H1 (cell line): ENCODE results near the gene ABCB10. TPM values are rescaled to one million over a fixed set of nuclear protein-coding genes. Genes with fewer than 3 reads are reported as not detected.

ENCODE experiments used
- CTCF ChIA-PET: fragments of 300-600 bp; sonication (Branson Sonifier 250); formaldehyde crosslinking; loops from one replicate; lab custom pipeline; 2021; ENCODE audit not compliant: partially characterized antibody; lab: Charles Lee
- POLR2A ChIA-PET: fragments of 300-600 bp; sonication (Branson Sonifier 250); formaldehyde crosslinking; loops from one replicate; lab custom pipeline; 2021; ENCODE audit warnings: inconsistent platforms; ENCODE audit not compliant: partially characterized antibody; lab: Charles Lee
- DNase-seq, 2 experiments: peaks; one replicate each; pipeline versions ENCODE4 v3.0.0 to v3.0.0-alpha.2; 2010 to 2022; ENCODE audit warnings: low spot score in 2 of 2, low read depth in 1 of 2, mixed read lengths in 1 of 2
- FAIRE-seq: peaks from 2 replicates; lab custom pipeline; 2011; peaks lifted over from hg19 to GRCh38; lab: Jason Lieb, UNC
- H2AFZ ChIP-seq: 2 replicates; pipeline ENCODE4 v1.8.1; 2012; ENCODE audit warnings: low read length, inconsistent platforms
- H2AK5ac ChIP-seq: 2 replicates; pipeline ENCODE4 v1.6.1; 2013; ENCODE audit warnings: low read depth, low read length
- H2BK120ac ChIP-seq: replicated peaks from 2 replicates; pipeline ENCODE3; 2013; ENCODE audit warnings: low read depth, low read length, inconsistent platforms
- H2BK12ac ChIP-seq: 2 replicates; pipeline ENCODE4 v1.6.1; 2013; ENCODE audit warnings: low read depth, low read length
- H2BK15ac ChIP-seq: 2 replicates; pipeline ENCODE4 v1.6.1; 2013; ENCODE audit warnings: low read length
- H2BK20ac ChIP-seq: 2 replicates; pipeline ENCODE4 v1.6.1; 2013; ENCODE audit warnings: low read length
- H2BK5ac ChIP-seq: 2 replicates; pipeline ENCODE4 v1.6.1; 2013; ENCODE audit warnings: low read depth, low read length
- H3K14ac ChIP-seq: 2 replicates; pipeline ENCODE4 v1.6.1; 2013; ENCODE audit warnings: inconsistent platforms; ENCODE audit not compliant: insufficient read length
- H3K18ac ChIP-seq: 2 replicates; pipeline ENCODE4 v1.6.1; 2013; ENCODE audit warnings: low read length; ENCODE audit errors: extremely low read depth
- H3K23ac ChIP-seq: 2 replicates; pipeline ENCODE4 v1.6.1; 2013; ENCODE audit warnings: inconsistent platforms; ENCODE audit not compliant: insufficient read length
- H3K23me2 ChIP-seq: 2 replicates; pipeline ENCODE4 v1.6.1; 2013; ENCODE audit warnings: low read depth, low read length
- H3K27ac ChIP-seq: 2 replicates; pipeline ENCODE4 v1.6.1; 2011; ENCODE audit warnings: low read depth, low read length, inconsistent platforms
- H3K27me3 ChIP-seq, 4 experiments: replicated peaks in 1 of 4; 1 replicate in 1 of 4; 2 replicates in 3 of 4; pipeline versions ENCODE4 v1.6.1 to v1.8.1; 2011 to 2013; ENCODE audit warnings: low read length in 3 of 4, mild to moderate bottlenecking in 3 of 4, inconsistent platforms in 2 of 4, mixed read lengths in 2 of 4, moderate library complexity in 1 of 4; ENCODE audit not compliant: control insufficient read depth in 3 of 4, insufficient read depth in 3 of 4; ENCODE audit errors: extremely low read depth in 1 of 4
- H3K36me3 ChIP-seq, 4 experiments: 2 replicates each; pipeline versions ENCODE4 v1.6.1 to v1.8.1; 2011 to 2013; ENCODE audit warnings: mild to moderate bottlenecking in 4 of 4, low read length in 3 of 4, moderate library complexity in 2 of 4, control low read depth in 1 of 4, inconsistent platforms in 1 of 4; ENCODE audit not compliant: insufficient read depth in 4 of 4, control insufficient read depth in 2 of 4
- H3K4ac ChIP-seq: replicated peaks from 2 replicates; pipeline ENCODE3; 2013; ENCODE audit warnings: low read length, low read depth, mixed read lengths, inconsistent platforms; ENCODE audit not compliant: insufficient read length
- H3K4me1 ChIP-seq, 4 experiments: replicated peaks in 1 of 4; 1 replicate in 1 of 4; 2 replicates in 3 of 4; pipeline versions ENCODE4 v1.6.1 to v1.8.1; 2011 to 2013; ENCODE audit warnings: low read length in 3 of 4, inconsistent platforms in 2 of 4, mixed read lengths in 1 of 4; ENCODE audit not compliant: insufficient read depth in 4 of 4, control insufficient read depth in 3 of 4
- H3K4me2 ChIP-seq, 2 experiments: 2 replicates each; pipeline versions ENCODE4 v1.6.1 to v1.8.1; 2011 to 2013; ENCODE audit warnings: low read depth in 2 of 2, low read length in 2 of 2, control low read depth in 1 of 2, inconsistent platforms in 1 of 2, mild to moderate bottlenecking in 1 of 2; ENCODE audit not compliant: insufficient read depth in 1 of 2
- H3K4me3 ChIP-seq, 4 experiments: fragments of 200-600, 300-600 bp in 1 of 4; sonication (generic), shearing (Covaris generic), sonication (Bioruptor Twin) in 1 of 4; 2 replicates each; pipeline versions ENCODE4 v1.5.1 to v1.8.1; 2011 to 2016; ENCODE audit warnings: low read length in 4 of 4, low read depth in 3 of 4, control low read depth in 2 of 4, inconsistent platforms in 2 of 4, mild to moderate bottlenecking in 2 of 4, mixed read lengths in 1 of 4, moderate library complexity in 1 of 4; ENCODE audit not compliant: insufficient read depth in 2 of 4; ENCODE audit errors: extremely low read depth in 1 of 4
- H3K56ac ChIP-seq: replicated peaks from 2 replicates; pipeline ENCODE3; 2013; ENCODE audit warnings: low read depth, mild to moderate bottlenecking, mixed read lengths, low read length, inconsistent platforms; ENCODE audit not compliant: insufficient read length
- H3K79me1 ChIP-seq: 2 replicates; pipeline ENCODE4 v1.6.1; 2013; ENCODE audit warnings: low read depth, low read length, control low read depth
- H3K79me2 ChIP-seq, 2 experiments: 2 replicates each; pipeline versions ENCODE4 v1.6.1 to v1.8.1; 2012 to 2013; ENCODE audit warnings: low read length in 2 of 2, mild to moderate bottlenecking in 2 of 2, inconsistent platforms in 1 of 2; ENCODE audit not compliant: insufficient read depth in 2 of 2, control insufficient read depth in 1 of 2
- H3K9ac ChIP-seq, 4 experiments: replicated peaks in 1 of 4; 1 replicate in 1 of 4; 2 replicates in 3 of 4; pipeline versions ENCODE4 v1.6.1 to v1.8.1; 2011 to 2013; ENCODE audit warnings: low read depth in 3 of 4, low read length in 3 of 4, control low read depth in 2 of 4, mild to moderate bottlenecking in 2 of 4, moderate library complexity in 2 of 4, inconsistent platforms in 1 of 4; ENCODE audit errors: extremely low read depth in 1 of 4
- H3K9me3 ChIP-seq, 2 experiments: 2 replicates each; pipeline versions ENCODE4 v1.6.1 to v1.8.1; 2012 to 2013; ENCODE audit warnings: mild to moderate bottlenecking in 2 of 2, moderate library complexity in 2 of 2, control low read depth in 1 of 2, inconsistent platforms in 1 of 2, low read depth in 1 of 2, low read length in 1 of 2, mixed read lengths in 1 of 2; ENCODE audit not compliant: insufficient read depth in 2 of 2
- H4K20me1 ChIP-seq, 2 experiments: replicated peaks in 1 of 2; 2 replicates each; pipeline versions ENCODE3 to v1.8.1; 2011 to 2013; ENCODE audit warnings: inconsistent platforms in 2 of 2, low read length in 2 of 2, mild to moderate bottlenecking in 1 of 2; ENCODE audit not compliant: insufficient read depth in 2 of 2, control insufficient read depth in 1 of 2
- H4K5ac ChIP-seq: 2 replicates; pipeline ENCODE4 v1.6.1; 2013; ENCODE audit warnings: low read length, low read depth, mixed read lengths, inconsistent platforms; ENCODE audit not compliant: insufficient read length
- H4K8ac ChIP-seq: 2 replicates; pipeline ENCODE4 v1.8.0; 2013; ENCODE audit warnings: mild to moderate bottlenecking, moderate library complexity, low read length, inconsistent platforms; ENCODE audit not compliant: insufficient read depth; ENCODE audit errors: extremely low read depth
- H4K91ac ChIP-seq: replicated peaks from 2 replicates; pipeline ENCODE3; 2013; ENCODE audit warnings: low read length, mixed read lengths, inconsistent platforms; ENCODE audit not compliant: insufficient read length
- CBX5 ChIP-seq: fragments of 300-800, 300-1000 bp; sonication (generic); IDR thresholded peaks from 2 replicates; pipeline ENCODE4 v1.7.1; 2016; ENCODE audit warnings: antibody characterized with exemption, low read length, low read depth
- CTBP2 ChIP-seq: IDR thresholded peaks from 2 replicates; pipeline ENCODE4 v1.7.0; 2011; ENCODE audit warnings: borderline replicate concordance, mild to moderate bottlenecking, moderate library complexity, mixed read lengths, low read length; ENCODE audit not compliant: insufficient read depth, insufficient read length
- POLR2A ChIP-seq, 2 experiments: IDR thresholded peaks; 1 replicate in 1 of 2; 2 replicates in 1 of 2; pipeline ENCODE4 v1.6.1; 2011; ENCODE audit warnings: low read depth in 2 of 2, low read length in 2 of 2, mild to moderate bottlenecking in 2 of 2; ENCODE audit errors: control extremely low read depth in 1 of 2
- SIX5 ChIP-seq: IDR thresholded peaks from 2 replicates; pipeline ENCODE4 v1.6.1; 2011; ENCODE audit warnings: mild to moderate bottlenecking, low read depth, low read length
- WGBS, 2 experiments: shearing (Covaris generic) in 1 of 2; methylation state at CpG; one replicate each; pipeline versions ENCODE4 v1.1.6 to v1.1.7; 2013 to 2015; ENCODE audit warnings: low lambda C conversion rate in 2 of 2, mixed read lengths in 2 of 2, inconsistent platforms in 1 of 2, low coverage in 1 of 2, missing lambda C conversion rate in 1 of 2; ENCODE audit not compliant: insufficient replicate concordance in 2 of 2, insufficient coverage in 1 of 2, insufficient read length in 1 of 2; ENCODE audit errors: extremely low coverage in 1 of 2, missing lambda C conversion rate in 1 of 2; 5-methylcytosine and 5-hydroxymethylcytosine counted together
- polyA plus RNA-seq, 7 experiments: library from polyadenylated mRNA; depleted of rRNA in 3 of 7; stranded (reverse) in 5 of 7; unstranded in 2 of 7; fragments of >200 nt in 5 of 7; fragments of 200-250 nt in 2 of 7; gene quantifications; 1 replicate in 5 of 7; 2 replicates in 1 of 7; 4 replicates in 1 of 7; pipeline versions ENCODE4 v1.2.1 to v1.2.3, GENCODE V29; 2011 to 2013; ENCODE audit warnings: missing spikeins in 2 of 7, mixed read lengths in 2 of 7
- total RNA-seq: library from RNA; stranded (reverse); fragmentation: NEBNext Ultra II Directional; extraction: Animal tissue kit (Norgen Biotek cat#: 25700); gene quantifications from 2 replicates; pipeline ENCODE4 v1.2.1, GENCODE V29; 2021

Gene ABCB10
- total and polyA plus RNA-seq, 2 of the 8 experiments (the other 6 are each of a cell fraction or from before 2014, with no cell fraction given): 3.6 to 11.9 TPM

- H4K20me1 ChIP-seq: no peaks in the 10 kb centered on the region
- no peak overlapping the region for H3K23ac ChIP-seq
- H3K9me3 ChIP-seq: no peaks in the 10 kb centered on the region
- no peak for FAIRE-seq
- H3K14ac ChIP-seq: no peak overlapping the region
- no peaks in the 10 kb centered on the region for H3K27me3 ChIP-seq
- H3K36me3 ChIP-seq: no peaks in the 10 kb centered on the region
- CTCF ChIA-PET: interaction anchor here (1.1 to 1.7 kb wide), 4 partner anchors 11 to 321 kb away, joined by 3 to 4 read pairs (median 3); partner anchors contain the start of gene ABCB10
- peak overlapping the region; percentile 96 for H2AFZ ChIP-seq
- peaks cover 0 to 7% (median 0%) of the 10 kb centered on the region in 4 experiments; a peak in 2 of 7 replicates for H3K4me1 ChIP-seq
- H3K4me2 ChIP-seq: 0 out of 4 replicates have a peak overlapping the region, but pooled peaks of 1 of the 2 experiments have one; percentile 16
- TF ChIP-seq POLR2A (IDR thresholded peaks at IDR 0.05; ENCODE audit: control extremely low read depth in 1 of 2, low read depth in 2 of 2, low read length in 2 of 2) (no peak), SIX5 (no peak), CBX5 (no peak), CTBP2 (no peak)
- TF ChIP-seq, all 59 proteins: peak for 0
- no peak overlapping the region for H3K4me3 ChIP-seq
- H2BK15ac ChIP-seq: no peak overlapping the region
- no peak overlapping the region for H3K56ac ChIP-seq
- H2BK20ac ChIP-seq: no peak overlapping the region
- no peak overlapping the region for H3K27ac ChIP-seq
- H3K4ac ChIP-seq: no peak overlapping the region
- H4K5ac ChIP-seq: no peak overlapping the region
- H2AK5ac ChIP-seq: no peak overlapping the region
- peak overlapping the region; percentile 62; the same call in 1 of the 2 replicates for H3K18ac ChIP-seq
- no peaks in the 10 kb centered on the region for H3K79me1 ChIP-seq
- no peaks in the 10 kb centered on the region for H3K23me2 ChIP-seq
- no peak overlapping the region for H2BK5ac ChIP-seq
- H4K8ac ChIP-seq: no peak overlapping the region
- POLR2A ChIA-PET: interaction anchor here (0.7 to 1.1 kb wide), 4 partner anchors 9 to 47 kb away, joined by 3 to 5 read pairs (median 3); no protein-coding TSS in a partner anchor
- 68% methylated on average over 9 of the region's 9 CpGs; no CpG with 5 or more reads in 1 of the 2 experiments for WGBS, 2 experiments
- H2BK120ac ChIP-seq: no peak overlapping the region
- no peaks in the 10 kb centered on the region for H3K79me2 ChIP-seq
- DNase-seq: no peak
- no peak overlapping the region for H2BK12ac ChIP-seq
- H3K9ac ChIP-seq: no peak overlapping the region
- no peak overlapping the region for H4K91ac ChIP-seq
Observed at GRCh38 chr1:229579059-229579673, 20.7 kb upstream of the ABCB10 start.
